Ovary (tissue), 9 donors: Measurements from ENCODE around the gene ENOSF1. TPM values are rescaled to one million over a fixed set of nuclear protein-coding genes. Genes with fewer than 3 reads are reported as not detected.

ENCODE experiments used
- DNase-seq, 5 donors: peaks; one replicate each; pipeline ENCODE4 v3.0.0-alpha.2; 2019 to 2020
- H3K27ac ChIP-seq, 2 donors: fragments of 200-600 bp; one replicate each; pipeline versions ENCODE4 v1.5.1 to v1.8.0; 2019 to 2022
- H3K27me3 ChIP-seq: fragments of 200-600 bp; one replicate; pipeline ENCODE4 v1.8.0; 2022
- H3K36me3 ChIP-seq: fragments of 200-600 bp; sonication (generic); one replicate; pipeline ENCODE4 v1.5.1; 2019
- H3K4me1 ChIP-seq: one replicate; pipeline ENCODE4 v1.8.1; 2013; ENCODE audit warnings: mild to moderate bottlenecking, moderate library complexity; ENCODE audit not compliant: insufficient read depth
- H3K4me3 ChIP-seq: fragments of 200-600 bp; sonication (generic); one replicate; pipeline ENCODE4 v1.5.1; 2017
- H3K9me3 ChIP-seq, 2 donors: fragments of 200-600 bp in 1 of 2; sonication (generic) in 1 of 2; one replicate each; pipeline versions ENCODE4 v1.5.1 to v1.8.1; 2013 to 2019; ENCODE audit warnings: mild to moderate bottlenecking in 1 of 2, moderate library complexity in 1 of 2
- CTCF ChIP-seq, 3 donors: fragments of 450-650 bp in 2 of 3; fragments of 200-600 bp in 1 of 3; IDR thresholded peaks; one replicate each; pipeline versions ENCODE4 v1.5.1 to v1.8.0; 2016 to 2022; ENCODE audit warnings: antibody characterized with exemption in 3 of 3, mild to moderate bottlenecking in 1 of 3
- EP300 ChIP-seq: sonication (generic); formaldehyde crosslinking; IDR thresholded peaks from one replicate; pipeline ENCODE4 v1.6.1; 2017; ENCODE audit warnings: antibody characterized with exemption
- POLR2A ChIP-seq: fragments of 450-650 bp; IDR thresholded peaks from one replicate; pipeline ENCODE4 v1.6.1; 2017; ENCODE audit warnings: antibody characterized with exemption, mild to moderate bottlenecking, moderate library complexity
- WGBS, 3 donors: extraction: QIAGEN DNeasy Blood & Tissue Kit in 1 of 3; methylation state at CpG; one replicate each; pipeline versions ENCODE4 v1.1.5 to v1.1.7; 2013 to 2017; 5-methylcytosine and 5-hydroxymethylcytosine counted together
- intact Hi-C, 4 donors: fragments of 100-400 bp; cut with DNase I; formaldehyde crosslinking; loops; one replicate each; pipeline versions ENCODE4 v1.11.0 to v1.15.1; 2022 to 2023
- polyA plus RNA-seq, 2 donors: library from polyadenylated mRNA; stranded (reverse); fragments of 200-250 nt in 1 of 2; fragments of 350-450 nt in 1 of 2; fragmentation: Illumina TruSeq in 1 of 2; extraction: RNeasy Lipid Tissue Mini Kit (QIAGEN cat#74804) in 1 of 2; gene quantifications; one replicate each; pipeline ENCODE4 v1.2.3, GENCODE V29; 2013 to 2014
- total RNA-seq, 7 donors: library from RNA; depleted of rRNA in 2 of 7; stranded (reverse); fragments of >200 nt in 2 of 7; fragmentation: NEBNext Ultra II Directional in 3 of 7; extraction: Animal tissue kit (Norgen Biotek cat#: 25700) in 3 of 7; gene quantifications; one replicate each; pipeline versions ENCODE4 v1.1.0 to v1.2.4, GENCODE V29; 2016 to 2023
- donor health status: DM: no; HTN: no; CAD: no; lungs with moderate emphysema.
- donor health status: DM: no; HTN: no; CAD: no.
- donor health status: Bipolar disorder and iron deficiency.
- donor health status: DM: yes; HTN: yes; CAD: no.
- donor health status: DM: no; HTN: no; CAD: no.
- donor health status: DM: yes; HTN: yes; CAD: no.

ENOSF1 gene
- total and polyA plus RNA-seq, 9 donors = 29.2 to 94.9 (median 53.0) TPM

DNA sequence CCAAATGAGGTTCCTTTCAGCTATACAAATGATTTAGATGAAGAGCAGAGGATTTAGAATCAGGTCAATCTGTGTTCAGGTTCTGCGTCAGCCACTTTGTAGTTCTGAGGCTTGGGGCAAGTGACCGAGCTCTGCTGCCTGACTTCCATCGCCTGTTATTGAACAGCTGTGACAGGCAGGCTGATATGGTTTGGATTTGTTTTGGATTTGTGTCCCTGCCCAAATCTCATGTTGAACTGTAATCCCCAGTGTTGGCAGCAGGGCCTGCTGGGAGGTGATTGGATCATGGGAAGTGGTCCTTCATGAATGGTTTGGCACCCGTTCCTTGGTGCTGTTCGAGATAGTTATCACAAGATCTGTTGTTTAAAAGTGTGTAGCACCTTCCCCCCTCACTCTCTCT lies 36.4 kb downstream of the ENOSF1 start:
- Histone ChIP-seq H3K4me1 (no peaks in the 10 kb centered on the region), H3K9me3 (no peaks in the 10 kb centered on the region), H3K27me3 (no peaks in the 10 kb centered on the region), H3K4me3 (no peak overlapping the region), H3K27ac (no peak overlapping the region), H3K36me3 (no peaks in the 10 kb centered on the region)
- intact Hi-C loops = no loop called here
- no peak for DNase-seq
- TF ChIP-seq CTCF (IDR thresholded peaks at IDR 0.05) = no peak
- TF ChIP-seq EP300 = no peak
- TF ChIP-seq POLR2A = no peak
- WGBS, 3 donors = 86 to 89% (median 88%) methylated on average over 5 of the region's 5 CpGs

GRCh38 chr18:675307-675706 lies 37.1 kb downstream of the ENOSF1 start:
- TF ChIP-seq POLR2A = no peak
- no peak for TF ChIP-seq EP300
- TF ChIP-seq CTCF (IDR thresholded peaks at IDR 0.05) = no peak
- no peak for DNase-seq

DNA sequence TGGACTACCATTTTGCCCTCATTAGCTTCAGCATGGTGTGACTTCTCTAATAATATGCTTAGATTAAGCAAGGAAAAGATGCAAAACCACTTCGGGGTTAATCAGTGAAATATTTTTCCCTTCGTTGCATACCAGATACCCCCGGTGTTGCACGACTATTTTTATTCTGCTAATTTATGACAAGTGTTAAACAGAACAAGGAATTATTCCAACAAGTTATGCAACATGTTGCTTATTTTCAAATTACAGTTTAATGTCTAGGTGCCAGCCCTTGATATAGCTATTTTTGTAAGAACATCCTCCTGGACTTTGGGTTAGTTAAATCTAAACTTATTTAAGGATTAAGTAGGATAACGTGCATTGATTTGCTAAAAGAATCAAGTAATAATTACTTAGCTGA lies 38.7 kb downstream of the ENOSF1 start:
- H3K9me3 ChIP-seq = no peaks in the 10 kb centered on the region
- H3K36me3 ChIP-seq = no peaks in the 10 kb centered on the region
- DNase-seq = no peak
- no peaks in the 10 kb centered on the region for H3K27me3 ChIP-seq
- intact Hi-C loops = no loop called here
- 18 to 20% (median 18%) methylated on average over 5 of the region's 5 CpGs for WGBS, 3 donors
- no peak overlapping the region for H3K4me3 ChIP-seq
- H3K4me1 ChIP-seq = no peaks in the 10 kb centered on the region
- TF ChIP-seq CTCF (IDR thresholded peaks at IDR 0.05) (no peak), POLR2A (no peak), EP300 (no peak)
- peak overlapping the region in 1 of 2 donors; percentile 26 for H3K27ac ChIP-seq

More at GRCh38 chr18:675307-675706, 37.1 kb downstream of the ENOSF1 start:
- WGBS, 3 donors = 93 to 98% (median 95%) methylated on average over 7 of the region's 7 CpGs
- H3K9me3 ChIP-seq = no peaks in the 10 kb centered on the region
- intact Hi-C loops = no loop called here
- no peaks in the 10 kb centered on the region for H3K36me3 ChIP-seq
- H3K27me3 ChIP-seq = no peaks in the 10 kb centered on the region
- no peak overlapping the region for H3K4me3 ChIP-seq
- H3K27ac ChIP-seq = no peak overlapping the region
- H3K4me1 ChIP-seq = no peaks in the 10 kb centered on the region

DNA sequence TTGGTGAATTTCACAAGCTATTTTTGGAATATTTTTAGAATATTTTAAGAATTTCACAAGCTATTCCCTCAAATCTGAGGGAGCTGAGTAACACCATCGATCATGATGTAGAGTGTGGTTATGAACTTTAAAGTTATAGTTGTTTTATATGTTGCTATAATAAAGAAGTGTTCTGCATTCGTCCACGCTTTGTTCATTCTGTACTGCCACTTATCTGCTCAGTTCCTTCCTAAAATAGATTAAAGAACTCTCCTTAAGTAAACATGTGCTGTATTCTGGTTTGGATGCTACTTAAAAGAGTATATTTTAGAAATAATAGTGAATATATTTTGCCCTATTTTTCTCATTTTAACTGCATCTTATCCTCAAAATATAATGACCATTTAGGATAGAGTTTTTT lies 39.1 kb downstream of the ENOSF1 start:
- Histone ChIP-seq H3K4me1 (no peaks in the 10 kb centered on the region), H3K27me3 (no peaks in the 10 kb centered on the region), H3K9me3 (no peaks in the 10 kb centered on the region), H3K36me3 (no peaks in the 10 kb centered on the region), H3K4me3 (no peak overlapping the region), H3K27ac (no peak overlapping the region)
- 23 to 29% (median 24%) methylated on average over 3 of the region's 3 CpGs for WGBS, 3 donors
- DNase-seq = no peak
- TF ChIP-seq POLR2A = no peak
- no peak for TF ChIP-seq EP300
- no peak for TF ChIP-seq CTCF (IDR thresholded peaks at IDR 0.05)
- intact Hi-C loops = no loop called here

DNA sequence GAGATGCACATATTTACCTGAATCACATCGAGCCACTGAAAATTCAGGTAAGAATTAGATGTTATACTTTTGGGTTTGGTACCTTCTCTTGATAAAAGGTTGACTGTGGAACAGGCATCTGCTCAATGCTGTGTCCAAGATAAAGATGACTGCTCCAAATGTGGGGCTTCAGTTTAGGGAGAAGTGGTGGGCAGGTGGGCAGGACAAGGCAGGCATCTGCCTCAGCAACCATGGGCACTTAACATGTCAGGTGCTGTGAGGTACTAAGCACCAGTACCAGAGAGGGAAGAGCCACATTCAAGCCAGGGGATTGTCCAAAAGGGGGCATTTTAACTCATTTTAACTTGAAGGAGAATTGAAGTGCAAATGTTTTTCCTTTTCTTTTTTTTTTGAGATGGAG lies 41.0 kb downstream of the ENOSF1 start:
- TF ChIP-seq POLR2A (no peak), CTCF (IDR thresholded peaks at IDR 0.05) (no peak), EP300 (no peak)
- no peak for DNase-seq
- Histone ChIP-seq H3K27ac (no peak overlapping the region), H3K36me3 (no peaks in the 10 kb centered on the region), H3K27me3 (no peaks in the 10 kb centered on the region), H3K4me3 (no peak overlapping the region), H3K4me1 (no peaks in the 10 kb centered on the region), H3K9me3 (no peaks in the 10 kb centered on the region)
- intact Hi-C loops = no loop called here
- WGBS, 3 donors = 91 to 94% (median 92%) methylated on average over 1 of the region's 1 CpG
